ENCODE data around the gene POU5F1.
A peak's percentile ranks its signal among the peaks of the same experiment; 100 is the strongest.
"Not testable (repeated sequence)": the region's sequence is repeated elsewhere in the genome, so short reads cannot be mapped to it uniquely, and the experiment has no call there.

POU5F1 gene

GRCh38 chr6:31175971-31176370 is 5.5 kb upstream of the POU5F1 start:
- 89 to 94% methylated on average over 2 to 3 of the region's 3 CpGs for WGBS, 2 experiments (ENCODE audit: insufficient coverage in 2 of 2)
- no peaks in the 10 kb centered on the region for H3K36me3 ChIP-seq (ENCODE audit: control insufficient read depth, insufficient read depth, low read length)
- H3K27ac ChIP-seq (ENCODE audit: low read depth, low read length, severe bottlenecking), result no peak overlapping the region
- H3K9me3 ChIP-seq (ENCODE audit: control insufficient read depth, low read length), result no peaks in the 10 kb centered on the region
- H3K4me3 ChIP-seq (ENCODE audit: extremely low read depth, insufficient read depth, low read length, poor library complexity, severe bottlenecking), result no peak overlapping the region
- peaks cover 41% of the 10 kb centered on the region for H3K4me1 ChIP-seq (ENCODE audit: control insufficient read depth, insufficient read depth, low read length, poor library complexity, severe bottlenecking)

- WGBS, 2 experiments (ENCODE audit: insufficient coverage in 2 of 2), result 92 to 100% methylated on average over 2 of the region's 5 CpGs
- Histone ChIP-seq H3K4me1 (ENCODE audit: control insufficient read depth, insufficient read depth, low read length, poor library complexity, severe bottlenecking) (peaks cover 41% of the 10 kb centered on the region), H3K36me3 (ENCODE audit: control insufficient read depth, insufficient read depth, low read length) (no peaks in the 10 kb centered on the region)
Measured at GRCh38 chr6:31174378-31174777, 3.9 kb upstream of the POU5F1 start.

GRCh38 chr6:31173406-31173805 is 2.9 kb upstream of the POU5F1 start:
- peak overlapping the region; percentile 36 for H3K4me3 ChIP-seq (ENCODE audit: extremely low read depth, insufficient read depth, low read length, poor library complexity, severe bottlenecking)
- no peaks in the 10 kb centered on the region for H3K36me3 ChIP-seq (ENCODE audit: control insufficient read depth, insufficient read depth, low read length)
- no peaks in the 10 kb centered on the region for H3K9me3 ChIP-seq (ENCODE audit: control insufficient read depth, low read length)
- H3K4me1 ChIP-seq (ENCODE audit: control insufficient read depth, insufficient read depth, low read length, poor library complexity, severe bottlenecking), result peaks cover 36% of the 10 kb centered on the region
- H3K27ac ChIP-seq (ENCODE audit: low read depth, low read length, severe bottlenecking), result no peak overlapping the region
- WGBS, 2 experiments (ENCODE audit: insufficient coverage in 2 of 2), result 58 to 72% methylated on average over 2 of the region's 3 CpGs

More at GRCh38 chr6:31174378-31174777, 3.9 kb upstream of the POU5F1 start:
- peak overlapping the region; percentile 36 for H3K4me3 ChIP-seq (ENCODE audit: extremely low read depth, insufficient read depth, low read length, poor library complexity, severe bottlenecking)
- H3K27ac ChIP-seq (ENCODE audit: low read depth, low read length, severe bottlenecking), result no peak overlapping the region
- no peaks in the 10 kb centered on the region for H3K9me3 ChIP-seq (ENCODE audit: control insufficient read depth, low read length)

GRCh38 chr6:31172973-31173384 is 2.5 kb upstream of the POU5F1 start:
- Histone ChIP-seq H3K4me1 (ENCODE audit: control insufficient read depth, insufficient read depth, low read length, poor library complexity, severe bottlenecking) (peaks cover 37% of the 10 kb centered on the region), H3K27ac (ENCODE audit: low read depth, low read length, severe bottlenecking) (no peak overlapping the region), H3K4me3 (ENCODE audit: extremely low read depth, insufficient read depth, low read length, poor library complexity, severe bottlenecking) (peak overlapping the region; percentile 36), H3K9me3 (ENCODE audit: control insufficient read depth, low read length) (no peaks in the 10 kb centered on the region), H3K36me3 (ENCODE audit: control insufficient read depth, insufficient read depth, low read length) (no peaks in the 10 kb centered on the region)
- 43 to 61% methylated on average over 2 to 3 of the region's 5 CpGs for WGBS, 2 experiments (ENCODE audit: insufficient coverage in 2 of 2)

- H3K27ac ChIP-seq (ENCODE audit: low read depth, low read length, severe bottlenecking), result no peak overlapping the region
- WGBS, 2 experiments (ENCODE audit: insufficient coverage in 2 of 2), result 18 to 22% methylated on average over 11 to 12 of the region's 16 CpGs
- H3K4me1 ChIP-seq (ENCODE audit: control insufficient read depth, insufficient read depth, low read length, poor library complexity, severe bottlenecking), result peaks cover 37% of the 10 kb centered on the region
Measured at GRCh38 chr6:31171931-31172905, 1.7 kb upstream of the POU5F1 start.

GRCh38 chr6:31170987-31171671 is 647 bp upstream of the POU5F1 start:
- Histone ChIP-seq H3K4me1 (ENCODE audit: control insufficient read depth, insufficient read depth, low read length, poor library complexity, severe bottlenecking) (peaks cover 32% of the 10 kb centered on the region), H3K4me3 (ENCODE audit: extremely low read depth, insufficient read depth, low read length, poor library complexity, severe bottlenecking) (peak overlapping the region; percentile 36), H3K27ac (ENCODE audit: low read depth, low read length, severe bottlenecking) (no peak overlapping the region), H3K9me3 (ENCODE audit: control insufficient read depth, low read length) (no peaks in the 10 kb centered on the region), H3K36me3 (ENCODE audit: control insufficient read depth, insufficient read depth, low read length) (no peaks in the 10 kb centered on the region)
- WGBS, 2 experiments (ENCODE audit: insufficient coverage in 2 of 2), result 87 to 98% methylated on average over 6 to 8 of the region's 10 CpGs

More at GRCh38 chr6:31171931-31172905, 1.7 kb upstream of the POU5F1 start:
- peak overlapping the region; percentile 36 for H3K4me3 ChIP-seq (ENCODE audit: extremely low read depth, insufficient read depth, low read length, poor library complexity, severe bottlenecking)
- no peaks in the 10 kb centered on the region for H3K36me3 ChIP-seq (ENCODE audit: control insufficient read depth, insufficient read depth, low read length)
- no peaks in the 10 kb centered on the region for H3K9me3 ChIP-seq (ENCODE audit: control insufficient read depth, low read length)

GRCh38 chr6:31169858-31170599 is 453 bp downstream of the POU5F1 start:
- not testable (repeated sequence) for H3K27ac ChIP-seq (ENCODE audit: low read depth, low read length, severe bottlenecking); H3K36me3 ChIP-seq (ENCODE audit: control insufficient read depth, insufficient read depth, low read length); H3K9me3 ChIP-seq (ENCODE audit: control insufficient read depth, low read length)
- WGBS, 2 experiments (ENCODE audit: insufficient coverage in 2 of 2), result 29 to 37% methylated on average over 6 to 15 of the region's 23 CpGs
- peak overlapping the region; percentile 36 for H3K4me3 ChIP-seq (ENCODE audit: extremely low read depth, insufficient read depth, low read length, poor library complexity, severe bottlenecking)
- peaks cover 23% of the 10 kb centered on the region for H3K4me1 ChIP-seq (ENCODE audit: control insufficient read depth, insufficient read depth, low read length, poor library complexity, severe bottlenecking)

- 20 to 29% methylated on average over 8 of the region's 10 CpGs for WGBS, 2 experiments (ENCODE audit: insufficient coverage in 2 of 2)
- Histone ChIP-seq H3K4me1 (ENCODE audit: control insufficient read depth, insufficient read depth, low read length, poor library complexity, severe bottlenecking) (peaks cover 23% of the 10 kb centered on the region), H3K9me3 (ENCODE audit: control insufficient read depth, low read length) (no peaks in the 10 kb centered on the region), H3K27ac (ENCODE audit: low read depth, low read length, severe bottlenecking) (no peak overlapping the region), H3K4me3 (ENCODE audit: extremely low read depth, insufficient read depth, low read length, poor library complexity, severe bottlenecking) (no peak overlapping the region), H3K36me3 (ENCODE audit: control insufficient read depth, insufficient read depth, low read length) (no peaks in the 10 kb centered on the region)
Measured at GRCh38 chr6:31169123-31169857, 1.2 kb downstream of the POU5F1 start.

GRCh38 chr6:31168606-31169005 is 1.9 kb downstream of the POU5F1 start:
- H3K9me3 ChIP-seq (ENCODE audit: control insufficient read depth, low read length), result no peaks in the 10 kb centered on the region
- peaks cover 2% of the 10 kb centered on the region for H3K36me3 ChIP-seq (ENCODE audit: control insufficient read depth, insufficient read depth, low read length)
- H3K27ac ChIP-seq (ENCODE audit: low read depth, low read length, severe bottlenecking), result no peak overlapping the region
- peaks cover 22% of the 10 kb centered on the region for H3K4me1 ChIP-seq (ENCODE audit: control insufficient read depth, insufficient read depth, low read length, poor library complexity, severe bottlenecking)
- WGBS, 2 experiments (ENCODE audit: insufficient coverage in 2 of 2), result 27 to 32% methylated on average over 3 of the region's 3 CpGs
- H3K4me3 ChIP-seq (ENCODE audit: extremely low read depth, insufficient read depth, low read length, poor library complexity, severe bottlenecking), result no peak overlapping the region

GRCh38 chr6:31165986-31166385 is 4.5 kb downstream of the POU5F1 start:
- peaks cover 4% of the 10 kb centered on the region for H3K4me1 ChIP-seq (ENCODE audit: control insufficient read depth, insufficient read depth, low read length, poor library complexity, severe bottlenecking)
- 84 to 89% methylated on average over 3 to 4 of the region's 5 CpGs for WGBS, 2 experiments (ENCODE audit: insufficient coverage in 2 of 2)
- no peaks in the 10 kb centered on the region for H3K9me3 ChIP-seq (ENCODE audit: control insufficient read depth, low read length)
- H3K4me3 ChIP-seq (ENCODE audit: extremely low read depth, insufficient read depth, low read length, poor library complexity, severe bottlenecking), result no peak overlapping the region
- peaks cover 24% of the 10 kb centered on the region for H3K36me3 ChIP-seq (ENCODE audit: control insufficient read depth, insufficient read depth, low read length)
- H3K27ac ChIP-seq (ENCODE audit: low read depth, low read length, severe bottlenecking), result no peak overlapping the region

Measured in mesodermal cell (in vitro differentiated cells).